WTC11 (cell line): ENCODE results near the gene NELFA. TPM values are rescaled to one million over a fixed set of nuclear protein-coding genes. Genes with fewer than 3 reads are reported as not detected.
A peak's percentile ranks its signal among the peaks of the same experiment; 100 is the strongest.
"Not testable (repeated sequence)": the region's sequence is repeated elsewhere in the genome, so short reads cannot be mapped to it uniquely, and the experiment has no call there.

Experiments used
- ATAC-seq: fragments of 200-7000 bp; cut with Tn5 transposase; 2 replicates; pipeline ENCODE4 v1.10.0; 2021; ENCODE audit warnings: mild to moderate bottlenecking, moderate library complexity
- CTCF ChIA-PET: fragments of 300-600 bp; sonication (Branson Sonifier 250); formaldehyde crosslinking; loops from one replicate; lab custom pipeline; 2021; ENCODE audit warnings: antibody characterized with exemption; lab: Charles Lee
- POLR2A ChIA-PET: fragments of 350-600 bp; sonication (Branson Sonifier 250); formaldehyde crosslinking; loops from one replicate; lab custom pipeline; 2021; ENCODE audit warnings: antibody characterized with exemption; lab: Charles Lee
- DNase-seq: peaks from one replicate; pipeline ENCODE4 v3.0.0; 2021; ENCODE audit warnings: low spot score
- H3K27ac Mint-ChIP-seq: 2 replicates; pipeline ENCODE4 v1.8.0; 2021; ENCODE audit warnings: mixed read lengths
- H3K27me3 Mint-ChIP-seq: 2 replicates; pipeline ENCODE4 v1.8.0; 2021; ENCODE audit warnings: low read depth, mild to moderate bottlenecking, moderate library complexity, mixed read lengths
- H3K36me3 Mint-ChIP-seq: 2 replicates; pipeline ENCODE4 v1.8.0; 2021; ENCODE audit warnings: mixed read lengths
- H3K4me1 Mint-ChIP-seq: 2 replicates; pipeline ENCODE4 v1.8.0; 2022; ENCODE audit warnings: mixed read lengths
- H3K4me3 Mint-ChIP-seq: 2 replicates; pipeline ENCODE4 v1.8.0; 2021; ENCODE audit warnings: mild to moderate bottlenecking, moderate library complexity, mixed read lengths
- H3K9me3 Mint-ChIP-seq: 2 replicates; pipeline ENCODE4 v1.8.0; 2021; ENCODE audit warnings: mixed read lengths
- AR ChIP-seq: fragments of 250-450 bp; sonication (Bioruptor Pico); IDR thresholded peaks from 2 replicates; pipeline ENCODE4 v1.9.0; 2021; ENCODE audit warnings: mild to moderate bottlenecking
- GTF2I ChIP-seq: fragments of 250-450 bp; sonication (Bioruptor Pico); conservative IDR thresholded peaks from 2 replicates; pipeline ENCODE4 v1.4.0; 2021; ENCODE audit warnings: mild to moderate bottlenecking
- HMGA2 ChIP-seq: fragments of 250-450 bp; sonication (Bioruptor Pico); IDR thresholded peaks from 2 replicates; pipeline ENCODE4 v1.4.0; 2021; ENCODE audit warnings: mild to moderate bottlenecking, moderate library complexity
- MAX ChIP-seq: sonication (generic); formaldehyde crosslinking; IDR thresholded peaks from 2 replicates; pipeline ENCODE4 v1.8.0; 2022; ENCODE audit warnings: mild to moderate bottlenecking, missing genetic modification reagents
- NR2C2 ChIP-seq: sonication (generic); formaldehyde crosslinking; IDR thresholded peaks from 2 replicates; pipeline ENCODE4 v1.8.0; 2022; ENCODE audit warnings: mild to moderate bottlenecking, missing genetic modification reagents
- OVOL2 ChIP-seq: fragments of 250-450 bp; sonication (Bioruptor Pico); IDR thresholded peaks from 2 replicates; pipeline ENCODE4 v1.9.0; 2021; ENCODE audit warnings: mild to moderate bottlenecking, borderline replicate concordance
- RELA ChIP-seq: sonication (generic); formaldehyde crosslinking; IDR thresholded peaks from 2 replicates; pipeline ENCODE4 v1.8.1; 2022; ENCODE audit warnings: missing genetic modification reagents, mild to moderate bottlenecking, borderline replicate concordance
- TP53 ChIP-seq: sonication (generic); formaldehyde crosslinking; IDR thresholded peaks from 2 replicates; pipeline ENCODE4 v1.8.1; 2023; ENCODE audit warnings: mild to moderate bottlenecking, missing genetic modification reagents
- USF1 ChIP-seq: sonication (generic); formaldehyde crosslinking; IDR thresholded peaks from 2 replicates; pipeline ENCODE4 v1.8.0; 2022; ENCODE audit warnings: mild to moderate bottlenecking, missing genetic modification reagents
- ZMAT4 ChIP-seq: fragments of 250-450 bp; sonication (Bioruptor Pico); IDR thresholded peaks from 2 replicates; pipeline ENCODE4 v1.9.0; 2021; ENCODE audit warnings: mild to moderate bottlenecking
- ZNF138 ChIP-seq: sonication (generic); formaldehyde crosslinking; conservative IDR thresholded peaks from 2 replicates; pipeline ENCODE4 v1.8.1; 2022; ENCODE audit warnings: mild to moderate bottlenecking, moderate library complexity, missing genetic modification reagents
- total RNA-seq: library from RNA; stranded (reverse); gene quantifications from 3 replicates; pipeline ENCODE4 v1.2.3, GENCODE V29; 2021

Gene NELFA
- total RNA-seq, 1 experiment from 2014 or later: 72.6 TPM

GRCh38 chr4:2041239-2042130 lies 32.7 kb upstream of the NELFA start (continued):
- TF ChIP-seq ZMAT4 (CRISPR knock-in tag) (no peak), GTF2I (CRISPR knock-in tag) (peak; percentile 85; the same call in 1 of the 2 replicates)

- Mint-ChIP-seq H3K36me3 (no peaks in the 10 kb centered on the region), H3K27me3 (peaks cover 73% of the 10 kb centered on the region), H3K27ac (no peak overlapping the region), H3K9me3 (no peaks in the 10 kb centered on the region), H3K4me1 (no peaks in the 10 kb centered on the region), H3K4me3 (peak overlapping the region; percentile 66)
- POLR2A ChIA-PET: no interaction called here
- DNase-seq (no peak), ATAC-seq (peak; percentile 32)
- CTCF ChIA-PET: interaction anchor here (0.5 to 1.6 kb wide), 8 partner anchors 9 to 272 kb away, joined by 3 to 7 read pairs (median 4); partner anchors contain the start of gene NELFA
- TF ChIP-seq USF1: 0 out of 2 replicates have a peak, but pooled peaks have one; percentile 13
- TF ChIP-seq RELA (CRISPR knock-in tag): no peak
These were observed 31.8 kb upstream of the NELFA start for GRCh38 chr4:2040391-2041238.

- ChIA-PET CTCF (no interaction called here), POLR2A (no interaction called here)
- H3K27ac Mint-ChIP-seq: no peak overlapping the region
- H3K36me3 Mint-ChIP-seq: no peaks in the 10 kb centered on the region
- H3K4me3 Mint-ChIP-seq: no peak overlapping the region
- no peak for TF ChIP-seq NR2C2 (CRISPR knock-in tag)
- TF ChIP-seq OVOL2 (CRISPR knock-in tag): no peak
- no peak for TF ChIP-seq ZMAT4 (CRISPR knock-in tag)
- TF ChIP-seq USF1: no peak
- no peak for TF ChIP-seq AR (CRISPR knock-in tag)
- no peak for TF ChIP-seq ZNF138 (CRISPR knock-in tag)
- no peaks in the 10 kb centered on the region for H3K4me1 Mint-ChIP-seq
- ATAC-seq: no peak
- no peak for DNase-seq
- H3K27me3 Mint-ChIP-seq: peaks cover 79% of the 10 kb centered on the region
- H3K9me3 Mint-ChIP-seq: no peaks in the 10 kb centered on the region
These were observed 28.1 kb upstream of the NELFA start for GRCh38 chr4:2036866-2037265.

GRCh38 chr4:2036327-2036726 lies 27.6 kb upstream of the NELFA start:
- CTCF ChIA-PET: no interaction called here
- Mint-ChIP-seq H3K27me3 (peaks cover 75% of the 10 kb centered on the region), H3K4me3 (no peak overlapping the region), H3K9me3 (no peaks in the 10 kb centered on the region), H3K27ac (no peak overlapping the region), H3K36me3 (no peaks in the 10 kb centered on the region), H3K4me1 (no peaks in the 10 kb centered on the region)
- TF ChIP-seq TP53: no peak
- TF ChIP-seq HMGA2 (CRISPR knock-in tag): no peak
- no peak for TF ChIP-seq MAX (CRISPR knock-in tag)
- POLR2A ChIA-PET: interaction anchor here (1.2 kb wide), 1 partner anchor 27 kb away, joined by 3 read pairs; the partner anchor contains the start of gene NELFA
- DNase-seq (no peak), ATAC-seq (no peak)

- peaks cover 89% of the 10 kb centered on the region for H3K27me3 Mint-ChIP-seq
- ATAC-seq, DNase-seq, POLR2A ChIA-PET, H3K27ac Mint-ChIP-seq, H3K4me3 Mint-ChIP-seq, H3K36me3 Mint-ChIP-seq, H3K4me1 Mint-ChIP-seq: not testable (repeated sequence)
- CTCF ChIA-PET: interaction anchor here (0.8 kb wide), 1 partner anchor 10 kb away, joined by 3 read pairs; a partner anchor contains a TSS
- peaks cover 15% of the 10 kb centered on the region for H3K9me3 Mint-ChIP-seq
These were observed 22.4 kb upstream of the NELFA start for GRCh38 chr4:2031161-2031560.

GRCh38 chr4:2027120-2027519 lies 18.3 kb upstream of the NELFA start:
- POLR2A ChIA-PET, ATAC-seq, DNase-seq, H3K4me1 Mint-ChIP-seq, H3K4me3 Mint-ChIP-seq, CTCF ChIA-PET, H3K36me3 Mint-ChIP-seq, H3K27ac Mint-ChIP-seq: not testable (repeated sequence)
- H3K9me3 Mint-ChIP-seq: peaks cover 26% of the 10 kb centered on the region
- H3K27me3 Mint-ChIP-seq: peaks cover 69% of the 10 kb centered on the region
